SIG-M5 treated with dmso at 0.1 percent for 504 hours (cell line): ENCODE data around the gene MAGI1.

ENCODE experiments used
- DNase-seq: peaks from one replicate; lab custom pipeline; 2025; ENCODE audit not compliant: unreplicated experiment; lab: John Stamatoyannopoulos, UW

The MAGI1 gene

GRCh38 chr3:66015841-66016240 lies 22.9 kb downstream of the MAGI1 start:
- no peak for DNase-seq

DNA sequence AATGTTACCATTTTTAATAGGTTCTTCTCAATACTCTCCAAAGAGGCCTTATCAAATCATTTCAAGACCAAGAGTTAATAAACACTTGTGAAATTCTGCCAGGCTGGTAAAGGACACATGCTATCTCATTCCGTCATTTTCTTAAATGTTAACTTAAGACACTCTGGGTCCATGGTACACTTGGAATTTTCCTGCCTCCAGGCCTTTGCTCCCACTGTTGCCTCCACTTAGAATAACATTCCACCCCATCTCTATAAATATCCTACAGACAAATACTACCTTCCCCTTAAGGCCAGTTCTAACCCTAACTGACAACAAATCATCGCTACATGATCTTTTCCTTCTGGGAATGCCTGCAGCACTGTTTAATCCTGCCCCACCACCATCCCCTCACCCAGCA lies 24.1 kb downstream of the MAGI1 start:
- DNase-seq = no peak

DNA sequence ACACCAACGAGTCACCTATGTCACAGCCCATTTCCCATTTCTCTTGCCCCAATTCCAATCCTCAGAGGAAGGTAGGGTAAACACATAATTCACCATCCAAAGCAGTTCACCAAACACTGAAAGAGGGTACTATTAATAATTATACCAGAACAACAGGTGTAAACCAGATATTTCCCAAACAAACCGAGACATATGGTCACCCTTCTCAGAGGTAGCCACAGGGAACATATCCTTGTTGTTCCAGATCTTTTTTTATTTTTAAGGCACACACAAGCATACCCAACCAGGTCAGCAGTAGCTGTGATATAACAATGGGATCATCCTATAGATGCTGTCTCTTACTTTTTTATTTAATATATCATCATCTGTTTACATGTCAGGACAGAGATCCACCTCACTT lies 24.7 kb downstream of the MAGI1 start:
- no peak for DNase-seq

DNA sequence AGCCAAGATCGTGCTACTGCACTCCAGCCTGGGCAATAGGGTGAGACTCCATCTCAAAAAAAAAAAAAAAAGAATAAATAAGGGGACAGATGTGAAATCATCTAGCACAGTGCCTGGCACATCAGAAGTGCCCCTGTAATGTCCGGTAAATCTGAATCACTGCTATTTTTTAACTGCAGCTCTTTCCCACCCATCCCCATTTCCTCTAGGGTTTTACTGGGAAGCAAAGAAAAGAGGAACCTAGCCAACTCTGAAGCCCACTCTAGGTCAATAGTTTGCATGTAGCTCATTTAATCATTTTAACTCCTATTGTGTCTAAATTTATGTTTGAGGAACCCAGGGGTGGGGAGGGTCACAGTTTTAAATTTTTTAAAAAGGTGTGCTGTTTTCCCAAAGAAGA lies 26.0 kb downstream of the MAGI1 start:
- DNase-seq = no peak

DNA sequence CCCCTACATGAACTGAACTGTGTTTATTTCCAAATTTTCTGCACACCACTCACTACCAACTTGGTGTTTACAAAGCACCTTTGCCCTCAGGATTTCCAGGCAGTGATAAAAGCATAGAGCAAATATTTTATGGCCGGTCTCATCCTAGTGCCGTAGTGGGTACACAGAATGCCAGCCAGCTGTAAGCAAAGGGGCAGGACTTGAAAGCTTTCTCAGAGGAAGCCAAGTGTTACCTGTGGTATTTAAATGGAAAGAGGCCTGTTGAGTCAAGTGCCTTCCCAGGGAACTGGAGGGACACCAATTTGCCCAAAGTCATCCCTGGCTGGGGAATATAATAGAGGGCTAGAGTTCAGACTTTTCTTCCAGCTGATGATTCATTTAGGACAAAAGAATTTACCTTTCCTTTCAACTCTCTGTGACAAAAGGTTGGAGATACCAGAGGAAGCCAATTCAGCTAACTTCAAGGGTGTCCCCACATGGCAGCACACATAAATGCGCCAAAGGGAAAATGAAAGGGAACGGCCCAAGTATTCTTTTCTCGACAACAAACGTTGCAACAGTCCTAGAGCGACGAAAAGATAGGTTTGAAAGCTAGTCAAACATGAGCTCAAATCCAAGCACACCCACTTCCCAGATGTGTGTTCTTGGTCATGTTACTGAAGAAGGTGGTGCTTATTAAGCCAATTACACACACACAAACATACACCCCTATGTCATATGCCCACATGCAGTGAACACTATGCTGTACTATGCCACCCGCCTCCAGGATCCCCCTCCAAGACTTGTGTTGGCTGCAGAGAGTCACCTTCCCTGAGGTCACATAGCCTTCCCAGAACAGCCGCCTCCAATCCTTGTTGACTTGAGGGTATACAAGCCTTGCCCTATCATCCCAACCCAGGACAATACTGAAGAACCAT lies 27.7 kb downstream of the MAGI1 start:
- DNase-seq = no peak

GRCh38 chr3:66010348-66010738 lies 28.4 kb downstream of the MAGI1 start:
- no peak for DNase-seq

- no peak for DNase-seq
These were observed 34.5 kb downstream of the MAGI1 start for GRCh38 chr3:66004244-66004643.

DNA sequence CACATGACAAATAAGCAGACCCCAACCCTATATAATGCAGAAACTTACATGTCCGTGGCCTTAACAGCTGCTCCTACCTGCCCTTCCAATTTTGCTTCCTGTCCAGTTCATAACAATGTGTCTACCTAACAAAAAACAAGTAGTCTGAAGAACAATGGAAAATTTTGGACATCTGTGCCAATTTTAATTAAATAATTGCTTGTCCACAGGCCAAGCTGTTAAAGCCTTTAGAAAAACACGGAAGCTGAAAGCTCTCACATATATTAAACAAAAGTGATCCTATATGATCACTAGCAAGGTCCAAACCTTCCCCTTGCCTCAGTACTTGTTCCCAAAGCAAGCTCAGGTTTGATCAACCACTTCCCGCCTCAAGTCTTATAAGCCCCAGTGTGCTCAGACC lies 37.1 kb downstream of the MAGI1 start:
- DNase-seq = no peak

DNA sequence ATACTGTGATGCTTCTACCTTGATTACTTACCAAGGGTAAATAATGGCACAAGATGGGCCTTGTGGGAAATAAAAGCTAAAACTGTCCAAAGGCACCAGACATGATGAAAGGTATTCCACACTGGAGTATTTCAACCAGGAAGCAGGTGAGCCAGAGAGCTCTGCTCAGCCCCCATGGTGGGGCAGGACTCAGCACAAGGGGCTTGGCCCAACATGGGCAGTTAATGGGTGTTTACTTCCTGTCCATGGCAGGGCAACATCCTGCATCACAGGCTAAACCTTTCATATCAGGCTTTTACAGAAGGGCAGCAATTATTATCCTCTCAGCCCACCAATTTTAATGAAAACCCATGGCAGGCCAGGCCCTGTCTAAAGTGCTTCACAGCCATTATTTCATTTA lies 38.2 kb downstream of the MAGI1 start:
- no peak for DNase-seq

DNA sequence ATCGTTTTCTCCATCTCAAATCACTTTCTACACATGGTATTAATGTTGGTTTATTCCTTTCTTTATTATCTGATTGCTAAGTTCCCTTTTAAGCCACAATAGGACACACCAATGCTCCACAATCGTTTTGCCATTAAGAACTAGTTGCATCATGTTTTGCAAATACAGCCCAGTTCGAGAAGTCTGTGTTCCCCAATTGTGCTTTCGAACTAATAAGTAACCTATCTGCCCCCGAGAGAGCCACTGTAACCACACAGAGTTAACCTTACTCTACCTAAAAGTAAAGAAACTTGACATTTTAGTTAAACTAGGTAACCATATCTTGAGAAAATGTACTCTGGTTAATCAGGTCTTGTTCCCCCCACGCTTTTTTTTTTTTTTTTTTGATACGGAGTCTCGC lies 39.1 kb downstream of the MAGI1 start:
- no peak for DNase-seq

DNA sequence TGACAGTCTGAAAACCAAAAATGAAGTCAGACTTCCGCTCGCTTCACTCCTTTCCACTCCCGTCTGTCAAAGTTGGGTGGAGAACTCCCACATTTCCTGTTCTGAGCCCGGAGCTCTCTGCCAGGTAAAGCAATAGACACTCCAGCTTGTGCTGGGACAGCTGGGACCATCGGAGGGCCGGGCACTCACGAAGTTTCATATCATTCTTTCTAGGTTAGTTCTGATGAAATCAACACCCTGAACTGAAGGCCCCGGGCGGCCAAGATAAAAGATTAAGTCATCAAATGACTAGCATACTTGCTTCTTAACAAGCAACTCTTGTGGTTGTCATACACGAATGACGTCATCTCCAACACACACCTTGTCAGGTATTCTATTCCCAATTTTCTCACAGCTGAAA lies 42.1 kb downstream of the MAGI1 start:
- DNase-seq = no peak

- no peak for DNase-seq
These were observed 43.2 kb downstream of the MAGI1 start for GRCh38 chr3:65995515-65995914.

DNA sequence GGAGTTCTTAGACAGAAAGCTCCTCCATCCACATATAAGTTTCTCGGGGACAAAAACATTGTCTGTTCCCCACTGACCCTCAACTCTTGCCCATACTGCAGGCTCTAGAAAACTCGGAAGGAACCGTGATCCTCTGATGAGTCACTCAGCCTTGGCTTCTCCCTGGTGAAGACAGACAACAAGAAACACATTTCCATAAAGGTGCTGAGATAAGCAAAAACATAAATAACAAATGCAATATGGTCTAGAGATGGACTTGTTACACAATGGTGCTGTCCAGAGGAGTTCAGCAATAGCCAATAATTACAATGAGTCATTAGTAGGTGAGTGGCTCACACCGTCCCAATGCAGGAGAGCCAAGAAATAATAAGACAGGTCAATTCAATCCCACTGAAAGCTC lies 43.7 kb downstream of the MAGI1 start:
- no peak for DNase-seq

GRCh38 chr3:65993134-65993900 lies 45.4 kb downstream of the MAGI1 start:
- DNase-seq = no peak

DNA sequence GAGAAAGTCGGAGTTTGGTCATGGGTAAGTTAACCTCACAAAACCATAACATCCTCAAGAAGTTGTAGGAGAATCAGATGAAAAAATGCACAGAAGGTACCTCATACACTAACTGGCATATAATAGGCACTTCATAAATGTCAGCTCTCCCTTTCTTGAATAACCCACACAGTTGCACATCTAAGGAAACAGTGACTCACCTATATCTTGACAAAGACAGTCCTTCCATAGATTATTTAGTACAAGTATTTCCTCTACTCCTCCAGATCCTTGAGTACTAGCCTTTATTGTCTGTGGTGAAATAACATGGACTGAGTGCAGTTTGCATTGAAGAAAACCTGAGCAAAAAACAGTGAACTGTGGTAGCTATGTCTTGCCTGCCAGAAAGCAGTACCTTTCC lies 46.6 kb downstream of the MAGI1 start:
- no peak for DNase-seq

GRCh38 chr3:65988411-65989180 lies 50.1 kb downstream of the MAGI1 start:
- no peak for DNase-seq

GRCh38 chr3:65986285-65986684 lies 52.4 kb downstream of the MAGI1 start:
- DNase-seq = no peak

DNA sequence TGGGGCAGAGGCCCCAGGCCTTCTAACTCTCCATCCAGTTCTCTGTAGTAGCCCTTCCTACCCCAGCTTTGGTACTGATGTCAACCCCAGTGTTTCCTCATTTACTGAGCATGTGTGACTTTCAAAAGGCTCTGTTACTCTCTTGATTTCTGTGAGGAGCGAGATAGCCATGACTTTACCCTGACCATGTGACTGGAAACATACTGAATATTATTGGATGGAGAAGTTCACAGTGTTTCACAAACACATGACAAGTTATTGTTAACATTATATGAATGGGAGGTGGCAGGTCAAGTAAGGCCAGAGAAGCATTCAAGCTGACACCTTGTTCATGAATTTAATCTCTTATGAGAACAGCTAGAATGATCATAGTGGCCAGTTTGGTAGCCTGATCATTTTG lies 53.7 kb downstream of the MAGI1 start:
- DNase-seq = no peak

GRCh38 chr3:65983100-65983499 lies 55.6 kb downstream of the MAGI1 start:
- no peak for DNase-seq

- DNase-seq = no peak
These were observed 59.0 kb downstream of the MAGI1 start for GRCh38 chr3:65979731-65980130.

DNA sequence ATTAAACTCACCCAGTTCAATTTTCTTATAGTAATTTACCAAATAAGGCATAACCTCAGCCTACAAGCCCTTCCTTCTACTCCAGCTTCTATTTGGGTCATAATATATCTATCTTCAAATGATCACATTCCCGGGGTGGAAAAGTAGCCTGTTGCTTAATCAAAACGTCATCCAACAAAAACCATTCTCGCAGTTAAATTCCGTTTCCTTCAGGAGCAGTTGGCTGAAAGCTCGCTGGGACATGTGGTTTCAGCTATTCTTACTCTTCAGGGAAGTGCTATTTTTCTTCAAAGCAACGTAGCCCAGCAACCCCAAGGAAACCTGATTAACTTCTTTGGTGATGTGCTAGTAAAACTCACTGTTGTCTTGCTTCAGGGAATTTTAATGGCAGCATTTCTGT lies 59.6 kb downstream of the MAGI1 start:
- DNase-seq = no peak

DNA sequence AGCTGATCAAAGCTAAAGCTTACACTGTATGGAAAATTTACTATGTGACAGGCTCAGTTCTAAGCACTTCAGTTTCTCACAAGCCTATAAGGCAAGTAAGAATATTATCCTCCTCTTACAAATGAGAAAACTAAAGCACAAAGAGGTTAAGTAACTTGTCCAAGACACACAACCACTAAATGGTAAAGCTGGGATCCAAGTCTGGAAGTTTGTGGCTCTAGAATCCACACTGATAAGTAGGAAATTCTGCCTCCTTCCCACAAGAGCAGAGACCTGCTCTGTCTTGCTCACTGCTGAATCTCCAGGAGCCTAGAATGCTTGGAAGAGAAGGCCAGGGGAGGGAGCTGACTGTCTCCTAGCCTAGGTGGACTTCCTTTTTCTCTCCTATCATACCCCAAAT lies 60.6 kb downstream of the MAGI1 start:
- DNase-seq = no peak
